SK-N-SH treated with all-trans-retinoic acid at 6 μM for 48 hours (cell line): Measurements from ENCODE around the gene CYBA.

Experiments used
- ARNTL ChIP-seq: fragments of 450-650 bp; formaldehyde crosslinking; IDR thresholded peaks from 2 replicates; pipeline ENCODE4 v1.5.0; 2020; ENCODE audit warnings: low read depth, mild to moderate bottlenecking, moderate library complexity, borderline replicate concordance
- GLIS3 ChIP-seq: fragments of 250-450 bp; sonication (Bioruptor Pico); IDR thresholded peaks from 2 replicates; pipeline ENCODE4 v1.5.0; 2020; ENCODE audit warnings: mild to moderate bottlenecking, moderate library complexity
- ISL1 ChIP-seq: fragments of 250-450 bp; sonication (Bioruptor Pico); IDR thresholded peaks from 2 replicates; pipeline ENCODE4 v2.1.2; 2022; ENCODE audit warnings: mild to moderate bottlenecking, moderate library complexity
- PPARA ChIP-seq: fragments of 250-450 bp; sonication (Bioruptor Pico); IDR thresholded peaks from 2 replicates; pipeline ENCODE4 v1.5.0; 2020; ENCODE audit warnings: mild to moderate bottlenecking, borderline replicate concordance
- SNAI2 ChIP-seq: fragments of 250-450 bp; sonication (Bioruptor Pico); IDR thresholded peaks from 2 replicates; pipeline ENCODE4 v1.5.0; 2020; ENCODE audit warnings: mild to moderate bottlenecking, moderate library complexity
- TSHZ2 ChIP-seq: fragments of 250-450 bp; sonication (Bioruptor Pico); IDR thresholded peaks from 2 replicates; pipeline ENCODE4 v1.5.0; 2020; ENCODE audit warnings: mild to moderate bottlenecking, moderate library complexity
- ZC3H10 ChIP-seq: fragments of 250-450 bp; sonication (Bioruptor Pico); IDR thresholded peaks from 2 replicates; pipeline ENCODE4 v1.5.1; 2021; ENCODE audit warnings: mild to moderate bottlenecking, moderate library complexity
- ZFP3 ChIP-seq: fragments of 250-450 bp; sonication (Bioruptor Pico); IDR thresholded peaks from 2 replicates; pipeline ENCODE4 v1.5.0; 2020; ENCODE audit warnings: mild to moderate bottlenecking, moderate library complexity
- ZFP30 ChIP-seq: fragments of 450-650 bp; formaldehyde crosslinking; IDR thresholded peaks from 2 replicates; pipeline ENCODE4 v1.5.0; 2022; ENCODE audit warnings: mild to moderate bottlenecking, moderate library complexity
- ZNF565 ChIP-seq: fragments of 450-650 bp; formaldehyde crosslinking; conservative IDR thresholded peaks from 2 replicates; pipeline ENCODE4 v1.5.0; 2020; ENCODE audit warnings: low read depth, mild to moderate bottlenecking, moderate library complexity
- ZNF70 ChIP-seq: fragments of 450-650 bp; formaldehyde crosslinking; IDR thresholded peaks from 2 replicates; pipeline ENCODE4 v1.5.0; 2020; ENCODE audit warnings: mild to moderate bottlenecking, moderate library complexity
- TF ChIP-seq, protein P1 (sequence below): fragments of 250-450 bp; sonication (Bioruptor Pico); IDR thresholded peaks from 2 replicates; pipeline ENCODE4 v1.5.1; 2020; ENCODE audit warnings: low read depth, mild to moderate bottlenecking, moderate library complexity
- TF ChIP-seq, protein P2 (sequence below): fragments of 250-450 bp; sonication (Bioruptor Pico); IDR thresholded peaks from 2 replicates; pipeline ENCODE4 v1.8.0; 2020; ENCODE audit warnings: mild to moderate bottlenecking, moderate library complexity, borderline replicate concordance

DNA sequence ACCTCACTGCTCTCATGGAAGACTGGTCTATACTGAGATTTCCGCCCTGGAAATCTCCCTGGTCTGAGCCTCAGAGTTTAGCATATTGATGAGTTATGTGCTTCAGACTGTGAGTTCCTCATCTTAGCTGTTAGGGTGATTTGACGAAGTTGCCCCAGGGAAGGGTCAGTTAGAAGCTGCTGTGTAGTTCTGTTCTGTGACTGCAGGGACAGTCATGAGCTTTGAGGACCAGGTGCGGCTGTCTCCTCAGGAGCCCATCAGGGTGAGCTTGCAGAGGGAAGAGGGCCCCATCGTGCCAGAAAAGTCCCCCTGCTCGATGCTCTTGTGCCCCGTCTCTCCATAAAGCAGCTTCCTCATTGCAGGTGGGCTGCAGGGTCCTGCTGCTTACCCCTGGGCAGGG lies 40.8 kb downstream of the CYBA start:
- TF ChIP-seq TSHZ2 (CRISPR knock-in tag), result no peak
- no peak for TF ChIP-seq ZFP30
- no peak for TF ChIP-seq ZC3H10 (CRISPR knock-in tag)
- TF ChIP-seq ARNTL (CRISPR knock-in tag), result no peak
- TF ChIP-seq ZNF565, result no peak
- TF ChIP-seq, protein P1, sequence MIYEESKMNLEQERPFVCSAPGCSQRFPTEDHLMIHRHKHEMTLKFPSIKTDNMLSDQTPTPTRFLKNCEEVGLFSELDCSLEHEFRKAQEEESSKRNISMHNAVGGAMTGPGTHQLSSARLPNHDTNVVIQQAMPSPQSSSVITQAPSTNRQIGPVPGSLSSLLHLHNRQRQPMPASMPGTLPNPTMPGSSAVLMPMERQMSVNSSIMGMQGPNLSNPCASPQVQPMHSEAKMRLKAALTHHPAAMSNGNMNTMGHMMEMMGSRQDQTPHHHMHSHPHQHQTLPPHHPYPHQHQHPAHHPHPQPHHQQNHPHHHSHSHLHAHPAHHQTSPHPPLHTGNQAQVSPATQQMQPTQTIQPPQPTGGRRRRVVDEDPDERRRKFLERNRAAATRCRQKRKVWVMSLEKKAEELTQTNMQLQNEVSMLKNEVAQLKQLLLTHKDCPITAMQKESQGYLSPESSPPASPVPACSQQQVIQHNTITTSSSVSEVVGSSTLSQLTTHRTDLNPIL (CRISPR knock-in tag), result no peak
- TF ChIP-seq GLIS3, result no peak
- TF ChIP-seq ZNF70 (CRISPR knock-in tag), result no peak
- no peak for TF ChIP-seq PPARA (CRISPR knock-in tag)
- TF ChIP-seq, protein P2, sequence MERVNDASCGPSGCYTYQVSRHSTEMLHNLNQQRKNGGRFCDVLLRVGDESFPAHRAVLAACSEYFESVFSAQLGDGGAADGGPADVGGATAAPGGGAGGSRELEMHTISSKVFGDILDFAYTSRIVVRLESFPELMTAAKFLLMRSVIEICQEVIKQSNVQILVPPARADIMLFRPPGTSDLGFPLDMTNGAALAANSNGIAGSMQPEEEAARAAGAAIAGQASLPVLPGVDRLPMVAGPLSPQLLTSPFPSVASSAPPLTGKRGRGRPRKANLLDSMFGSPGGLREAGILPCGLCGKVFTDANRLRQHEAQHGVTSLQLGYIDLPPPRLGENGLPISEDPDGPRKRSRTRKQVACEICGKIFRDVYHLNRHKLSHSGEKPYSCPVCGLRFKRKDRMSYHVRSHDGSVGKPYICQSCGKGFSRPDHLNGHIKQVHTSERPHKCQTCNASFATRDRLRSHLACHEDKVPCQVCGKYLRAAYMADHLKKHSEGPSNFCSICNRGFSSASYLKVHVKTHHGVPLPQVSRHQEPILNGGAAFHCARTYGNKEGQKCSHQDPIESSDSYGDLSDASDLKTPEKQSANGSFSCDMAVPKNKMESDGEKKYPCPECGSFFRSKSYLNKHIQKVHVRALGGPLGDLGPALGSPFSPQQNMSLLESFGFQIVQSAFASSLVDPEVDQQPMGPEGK (CRISPR knock-in tag), result no peak
- TF ChIP-seq ZFP3 (CRISPR knock-in tag), result no peak
- no peak for TF ChIP-seq SNAI2 (CRISPR knock-in tag)
- no peak for TF ChIP-seq ISL1 (CRISPR knock-in tag)
